PC-9 (cell line): Measurements from ENCODE around the gene PA2G4.

Experiments
- EZH2 ChIP-seq: fragments of 200-600 bp; sonication (generic); IDR thresholded peaks from 2 replicates; pipeline ENCODE4 v1.8.0; 2017; ENCODE audit warnings: antibody characterized with exemption, low read depth
- TF ChIP-seq, protein P1 (sequence below): fragments of 200-600 bp; sonication (generic); conservative IDR thresholded peaks from 2 replicates; pipeline ENCODE4 v1.6.1; 2017; ENCODE audit warnings: mixed run types, antibody characterized with exemption, mild to moderate bottlenecking, moderate library complexity

DNA sequence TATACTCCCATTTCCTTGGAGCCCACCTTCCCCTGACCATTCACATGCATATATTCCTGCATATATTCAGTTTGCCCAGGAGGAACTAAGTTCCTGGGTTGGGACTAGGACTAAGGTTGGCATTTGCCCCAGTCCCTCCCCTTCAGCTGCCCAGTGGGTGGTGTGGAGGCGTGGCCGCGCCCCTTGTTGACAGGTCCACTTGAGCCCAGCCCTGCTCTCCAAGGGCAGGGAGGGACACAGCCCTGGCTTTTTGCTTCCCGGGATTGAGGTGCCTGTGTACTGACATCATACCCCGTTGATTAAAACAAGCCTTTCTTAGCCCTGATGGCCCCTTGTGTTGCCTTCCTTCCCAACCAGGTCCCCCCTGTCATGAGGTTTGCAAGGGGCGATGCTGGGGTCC, 17.1 kb upstream of the PA2G4 start:
- TF ChIP-seq, protein P1, sequence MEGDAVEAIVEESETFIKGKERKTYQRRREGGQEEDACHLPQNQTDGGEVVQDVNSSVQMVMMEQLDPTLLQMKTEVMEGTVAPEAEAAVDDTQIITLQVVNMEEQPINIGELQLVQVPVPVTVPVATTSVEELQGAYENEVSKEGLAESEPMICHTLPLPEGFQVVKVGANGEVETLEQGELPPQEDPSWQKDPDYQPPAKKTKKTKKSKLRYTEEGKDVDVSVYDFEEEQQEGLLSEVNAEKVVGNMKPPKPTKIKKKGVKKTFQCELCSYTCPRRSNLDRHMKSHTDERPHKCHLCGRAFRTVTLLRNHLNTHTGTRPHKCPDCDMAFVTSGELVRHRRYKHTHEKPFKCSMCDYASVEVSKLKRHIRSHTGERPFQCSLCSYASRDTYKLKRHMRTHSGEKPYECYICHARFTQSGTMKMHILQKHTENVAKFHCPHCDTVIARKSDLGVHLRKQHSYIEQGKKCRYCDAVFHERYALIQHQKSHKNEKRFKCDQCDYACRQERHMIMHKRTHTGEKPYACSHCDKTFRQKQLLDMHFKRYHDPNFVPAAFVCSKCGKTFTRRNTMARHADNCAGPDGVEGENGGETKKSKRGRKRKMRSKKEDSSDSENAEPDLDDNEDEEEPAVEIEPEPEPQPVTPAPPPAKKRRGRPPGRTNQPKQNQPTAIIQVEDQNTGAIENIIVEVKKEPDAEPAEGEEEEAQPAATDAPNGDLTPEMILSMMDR: no peak
- TF ChIP-seq EZH2: no peak
